GM19193 (cell line): ENCODE data around the gene GRM8.

Experiments used
- POLR2A ChIP-seq: IDR thresholded peaks from 4 replicates; pipeline ENCODE4 v1.6.1; 2011; ENCODE audit not compliant: insufficient read depth, insufficient read length; ENCODE audit errors: extremely low read depth

The GRM8 gene

DNA sequence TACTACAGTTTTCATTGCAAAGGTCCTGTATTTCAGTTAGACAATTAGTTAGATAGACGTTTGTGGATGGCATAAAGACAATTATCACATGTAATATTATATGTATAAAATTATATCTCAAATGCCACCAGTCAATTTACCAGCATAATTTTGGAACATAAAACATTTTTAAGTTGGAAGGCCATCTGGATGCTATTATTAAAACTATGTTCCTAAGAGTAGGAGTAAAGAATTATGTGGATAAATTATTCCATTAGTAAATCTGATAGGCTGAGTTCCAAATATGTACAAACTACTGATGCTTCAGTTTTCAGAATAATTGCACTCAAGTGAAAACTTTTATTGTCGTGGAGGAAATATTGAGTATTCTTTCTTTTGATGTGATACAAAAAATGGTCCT is 790.3 kb downstream of the GRM8 start:
- no peak for TF ChIP-seq POLR2A

DNA sequence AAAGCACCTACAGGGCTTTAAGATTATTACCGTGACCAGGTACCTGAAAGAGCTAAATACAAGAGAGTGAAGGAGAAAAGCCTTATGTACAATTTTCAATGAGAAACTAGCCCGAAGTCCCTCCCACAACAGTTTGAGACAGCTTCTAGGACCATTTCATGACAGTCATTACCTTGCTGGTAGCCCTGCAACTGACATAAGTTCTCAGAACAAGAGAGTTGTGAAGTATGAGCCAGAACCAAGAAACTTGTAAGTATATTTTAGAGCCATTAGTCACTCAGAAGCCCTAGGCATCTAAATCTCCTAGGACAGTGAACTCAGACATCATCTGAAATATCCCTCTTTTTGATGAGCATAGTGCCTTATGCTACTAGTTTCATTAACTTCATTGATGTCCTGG is 792.1 kb downstream of the GRM8 start:
- TF ChIP-seq POLR2A = no peak

DNA sequence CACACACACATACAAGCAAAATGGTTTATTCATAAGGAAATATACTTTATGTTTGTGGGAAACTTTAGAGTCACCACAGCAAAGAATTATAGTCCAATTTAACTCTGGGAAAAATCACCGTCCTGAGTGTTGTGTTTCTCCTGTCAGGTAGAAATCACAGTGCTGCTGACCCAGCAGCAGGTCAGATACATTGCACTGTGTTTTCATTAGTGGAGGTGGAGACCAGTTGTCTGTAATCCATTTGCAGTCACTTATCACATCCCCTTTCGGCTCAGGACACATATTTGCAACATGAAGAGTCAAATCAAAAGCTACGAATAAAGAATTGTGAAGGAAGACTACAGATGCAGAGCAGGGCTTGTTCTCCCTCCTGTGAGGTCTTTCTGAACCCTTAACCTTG is 799.6 kb downstream of the GRM8 start:
- no peak for TF ChIP-seq POLR2A

DNA sequence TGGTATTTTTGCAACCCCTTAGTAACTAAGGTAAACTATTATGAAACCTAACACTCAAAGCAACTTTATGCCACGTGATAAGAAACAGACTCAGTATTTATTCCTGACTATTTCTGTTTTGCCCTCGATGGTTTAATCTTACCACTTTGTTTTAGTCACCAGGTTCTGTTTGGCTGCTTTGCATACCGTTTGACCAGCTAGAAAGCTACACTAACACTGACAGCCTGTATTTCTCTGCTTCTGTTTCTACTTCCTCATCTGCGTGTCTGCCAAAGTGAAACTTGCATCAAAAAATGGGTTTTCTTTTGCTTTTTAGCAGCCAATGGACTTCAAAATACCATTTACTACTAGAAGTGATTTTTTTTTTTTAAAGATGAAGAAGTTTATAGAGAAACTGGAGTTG is 802.5 kb downstream of the GRM8 start:
- no peak for TF ChIP-seq POLR2A

DNA sequence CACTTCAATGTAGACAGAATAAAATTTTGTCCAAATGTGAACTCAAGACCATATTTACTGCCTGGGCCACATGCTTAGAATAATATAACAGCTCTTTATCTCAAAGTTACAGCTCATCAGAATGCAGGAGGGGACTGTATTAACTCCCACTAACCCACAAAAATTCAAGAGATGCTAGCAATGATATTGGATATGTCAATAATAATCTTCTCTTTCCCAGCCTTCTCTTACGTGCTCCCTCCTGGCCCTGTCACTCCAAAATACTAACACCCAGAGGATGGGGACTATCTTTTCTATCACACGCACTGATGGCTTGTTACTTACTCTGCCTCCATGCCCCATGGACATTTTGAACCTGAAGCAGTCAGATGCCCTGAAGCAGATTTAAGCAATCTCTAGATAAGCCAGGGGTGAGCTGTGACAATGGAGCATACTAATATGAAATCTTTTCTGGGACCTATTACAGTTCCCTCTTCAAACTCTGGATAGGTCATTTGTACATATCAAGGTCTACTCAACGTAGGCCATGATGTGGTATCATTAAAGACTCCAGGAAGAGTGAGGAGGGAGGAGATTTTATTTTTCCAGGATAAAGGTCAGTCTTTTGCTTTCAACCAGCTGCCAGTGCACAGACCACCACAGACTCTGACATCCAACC is 803.0 kb downstream of the GRM8 start:
- TF ChIP-seq POLR2A = no peak

DNA sequence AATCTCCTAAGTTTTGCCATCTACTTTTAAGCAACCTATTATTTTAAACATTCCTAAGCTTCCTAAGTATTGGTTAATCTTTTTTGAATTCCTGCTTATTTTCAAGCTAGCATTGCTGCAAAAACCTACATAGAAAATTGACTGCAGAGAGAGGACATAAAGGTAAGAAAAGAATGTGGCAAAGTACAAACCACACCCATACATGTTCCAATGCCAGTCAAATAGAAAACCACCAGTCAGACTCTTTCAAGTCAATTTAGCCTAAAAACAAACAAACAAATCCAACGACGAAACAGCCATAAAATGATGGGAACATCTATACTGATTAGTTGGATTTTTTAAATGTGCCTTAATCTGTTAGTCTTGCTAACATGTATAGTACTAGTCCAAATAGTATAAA is 804.8 kb downstream of the GRM8 start:
- TF ChIP-seq POLR2A = no peak

DNA sequence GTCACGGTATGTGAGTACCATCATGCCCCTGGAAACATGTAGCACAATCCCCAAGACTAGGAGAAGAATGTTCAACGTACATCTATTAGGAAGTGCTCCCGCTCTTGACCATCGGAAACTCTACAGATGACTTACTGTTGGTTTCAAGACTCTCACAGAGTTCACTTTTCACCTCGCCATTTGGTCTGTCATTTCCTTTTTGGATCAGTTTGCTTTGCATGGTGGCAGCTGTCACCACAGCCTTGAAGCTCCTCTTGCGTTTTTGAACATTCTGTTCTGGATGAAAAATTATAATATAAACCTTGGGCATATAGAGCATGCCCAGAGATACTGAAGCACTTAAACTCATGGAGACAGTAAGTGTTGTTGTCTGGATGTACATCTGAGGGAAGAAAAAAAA is 806.8 kb downstream of the GRM8 start:
- TF ChIP-seq POLR2A = no peak

DNA sequence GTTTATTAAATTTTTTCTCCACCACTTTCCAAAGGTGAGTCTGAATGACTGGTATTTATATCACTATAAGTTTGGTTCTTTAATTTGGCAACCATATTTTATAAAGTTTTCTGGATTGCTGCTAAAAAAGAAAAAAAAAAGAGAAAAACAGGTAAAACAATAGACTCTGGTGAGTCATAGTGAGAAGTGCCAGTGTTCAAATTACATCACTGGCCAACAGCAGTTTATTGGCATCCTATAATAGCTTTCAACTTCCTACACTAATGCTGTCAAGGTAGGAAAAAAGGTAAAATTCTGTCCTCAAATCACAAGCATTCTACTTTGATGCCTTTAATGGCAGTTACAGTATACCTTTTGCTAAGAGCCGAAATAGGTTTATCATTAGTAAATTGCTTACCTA is 808.8 kb downstream of the GRM8 start:
- TF ChIP-seq POLR2A = no peak

DNA sequence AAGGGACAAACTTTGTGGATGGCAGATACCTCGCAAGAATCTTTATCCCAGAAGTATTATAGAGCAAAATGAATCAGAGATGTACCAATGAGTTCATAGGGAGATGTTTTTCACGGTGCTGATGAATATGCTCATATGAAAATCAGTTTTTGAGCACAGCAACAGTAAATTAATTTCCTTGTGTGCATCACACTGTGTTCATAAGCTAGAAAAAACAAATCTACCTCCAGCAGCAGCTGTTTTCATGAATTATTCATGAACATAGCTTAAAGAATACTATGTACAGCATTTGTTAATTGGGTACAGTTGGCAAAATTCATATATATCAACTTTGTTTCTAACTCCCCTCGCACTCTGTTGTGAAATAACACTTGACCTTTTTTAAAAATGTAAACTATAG is 809.8 kb downstream of the GRM8 start:
- TF ChIP-seq POLR2A = no peak

DNA sequence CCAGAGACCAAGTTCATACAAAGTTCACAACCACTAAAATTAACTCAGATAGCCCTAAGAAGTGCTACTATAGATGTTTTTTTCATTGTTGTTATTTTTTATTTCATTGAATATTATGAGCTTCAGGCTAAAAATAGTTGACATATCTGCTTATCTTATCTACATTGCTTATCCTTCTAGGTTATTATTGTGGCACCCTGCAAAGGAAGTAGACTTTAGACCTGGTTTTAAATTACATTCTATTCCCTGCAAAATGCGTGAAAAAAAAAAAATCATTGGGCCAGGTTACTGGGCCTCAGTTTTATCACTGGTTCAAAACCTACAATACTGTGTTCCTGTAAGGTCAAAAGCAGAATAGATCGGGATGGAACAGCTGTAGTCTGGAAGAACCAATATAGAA is 811.0 kb downstream of the GRM8 start:
- TF ChIP-seq POLR2A = no peak

DNA sequence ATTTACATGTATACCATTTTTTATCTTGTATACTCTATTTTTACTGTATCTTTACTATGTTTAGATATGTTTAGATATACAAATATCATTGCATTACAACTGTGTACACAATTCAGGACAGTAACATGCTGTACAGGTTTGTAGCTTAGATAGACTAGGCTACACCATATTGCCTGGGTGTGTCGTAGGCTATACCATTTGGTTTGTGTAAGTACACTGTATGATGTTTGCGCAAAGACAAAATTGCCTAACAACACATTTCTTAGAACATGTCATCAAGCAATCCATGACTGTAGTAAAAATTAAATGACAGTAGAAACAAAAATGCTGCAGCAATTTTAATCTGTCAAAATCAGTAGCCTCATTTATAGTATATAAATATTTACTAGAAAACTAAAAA is 812.2 kb downstream of the GRM8 start:
- TF ChIP-seq POLR2A = no peak

DNA sequence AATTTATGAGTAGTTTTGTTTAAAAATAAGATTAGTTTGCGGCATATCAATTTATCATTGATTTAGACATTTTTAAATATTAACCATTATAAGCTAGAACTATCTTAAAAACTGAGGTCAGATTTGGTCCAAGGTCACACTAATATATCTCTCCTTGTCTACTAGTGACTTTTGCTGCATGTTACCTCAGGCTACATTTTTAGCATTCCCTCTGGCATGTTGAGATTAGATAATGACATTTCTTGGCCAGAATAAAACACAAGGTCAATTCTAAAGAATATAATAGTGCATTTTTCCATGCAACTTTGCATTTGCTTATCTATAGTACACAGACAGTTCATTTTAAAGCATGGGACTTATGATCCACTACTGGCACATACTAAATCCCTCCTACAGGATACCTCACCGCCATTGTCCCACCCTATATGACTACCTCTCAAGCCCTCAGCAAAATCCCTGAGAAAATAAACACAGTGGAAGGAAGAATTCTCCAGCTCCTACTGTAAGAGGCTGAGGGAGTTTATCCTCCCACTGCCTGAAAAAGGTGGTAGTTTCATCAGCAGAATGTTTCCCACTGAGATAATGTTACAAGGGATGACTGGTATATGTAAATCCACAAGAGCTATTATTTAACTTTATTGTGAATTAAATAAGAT is 816.4 kb downstream of the GRM8 start:
- TF ChIP-seq POLR2A = no peak

DNA sequence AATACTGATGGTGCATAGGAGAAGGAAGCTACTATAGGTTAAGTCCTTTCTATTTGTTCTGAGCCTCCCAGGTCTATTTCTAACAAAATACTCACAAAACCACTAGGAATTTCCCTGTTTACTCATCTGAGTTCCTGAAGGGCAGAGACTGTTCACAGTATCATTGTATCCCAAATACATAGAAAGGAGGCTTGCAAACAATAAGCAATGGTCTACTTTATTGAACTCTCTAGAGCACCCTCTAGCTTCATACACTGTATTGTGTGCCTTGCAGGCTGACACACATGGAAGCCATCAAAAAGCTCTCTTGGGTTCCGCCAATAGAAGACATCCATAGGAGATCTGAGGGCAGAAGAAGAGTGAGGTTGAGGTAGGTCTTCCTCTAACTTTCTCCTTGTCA is 826.1 kb downstream of the GRM8 start:
- no peak for TF ChIP-seq POLR2A

DNA sequence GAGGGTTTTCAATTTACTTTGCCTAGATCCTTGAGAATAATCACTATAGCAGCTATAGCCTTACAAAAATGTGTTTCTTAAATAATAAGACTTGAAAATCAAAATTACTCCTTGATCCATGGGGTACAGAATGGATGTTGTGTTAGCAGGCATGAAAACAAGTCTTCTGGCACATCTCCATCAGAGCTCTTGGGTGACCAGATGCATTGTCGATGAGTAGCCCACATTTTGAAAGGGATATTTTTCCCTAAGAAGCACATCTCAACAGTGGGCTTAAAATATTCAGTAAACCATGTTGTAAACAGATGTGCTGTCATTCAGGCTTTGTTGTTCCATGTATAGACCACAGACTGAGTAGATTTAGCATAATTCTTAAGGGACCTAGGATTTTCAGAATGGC is 827.8 kb downstream of the GRM8 start:
- no peak for TF ChIP-seq POLR2A

DNA sequence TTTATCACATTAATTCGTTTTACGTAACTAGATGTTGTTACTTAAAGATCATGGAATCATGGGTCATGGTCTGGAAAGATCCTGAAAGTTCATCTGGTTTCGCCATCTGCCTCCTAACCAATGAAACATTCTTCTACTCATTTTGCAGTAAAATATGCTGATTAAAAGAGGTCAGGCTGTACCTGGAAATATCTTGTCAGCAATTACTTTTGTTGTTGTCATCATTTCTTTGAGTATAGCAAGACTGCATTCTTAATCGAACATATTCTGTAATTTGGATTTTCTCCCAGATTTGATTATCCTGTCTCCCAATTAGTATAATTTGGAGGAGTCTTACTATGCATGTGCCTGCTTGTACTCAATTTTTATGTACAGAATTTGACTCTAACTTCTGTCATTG is 833.7 kb downstream of the GRM8 start:
- TF ChIP-seq POLR2A = no peak

DNA sequence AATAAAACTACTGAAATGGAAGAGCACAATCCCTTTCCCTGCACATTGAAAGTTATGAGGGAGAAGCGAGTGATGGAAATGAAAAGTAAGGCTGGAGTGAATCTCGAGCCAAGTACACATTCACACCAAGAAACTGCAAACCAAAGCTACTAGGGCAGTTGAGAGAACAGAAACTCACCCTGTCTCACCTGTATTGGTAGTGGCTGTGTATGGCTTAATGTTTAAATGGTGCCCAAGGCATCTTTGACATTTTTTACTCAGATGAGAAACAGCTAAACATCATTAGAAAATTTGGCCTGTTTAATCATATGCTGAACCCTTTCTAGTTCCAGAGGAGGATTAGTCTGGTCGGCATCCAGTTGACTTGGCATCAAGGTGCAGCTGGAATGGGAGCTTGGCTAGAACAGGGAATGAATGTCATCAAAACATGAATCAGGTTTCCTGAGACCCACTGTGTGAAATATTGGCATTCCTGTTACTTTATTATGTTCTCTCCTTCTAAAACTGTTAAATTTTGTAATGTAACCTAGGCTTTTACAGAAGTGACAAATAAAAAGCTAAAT is 840.8 kb downstream of the GRM8 start:
- TF ChIP-seq POLR2A = no peak

DNA sequence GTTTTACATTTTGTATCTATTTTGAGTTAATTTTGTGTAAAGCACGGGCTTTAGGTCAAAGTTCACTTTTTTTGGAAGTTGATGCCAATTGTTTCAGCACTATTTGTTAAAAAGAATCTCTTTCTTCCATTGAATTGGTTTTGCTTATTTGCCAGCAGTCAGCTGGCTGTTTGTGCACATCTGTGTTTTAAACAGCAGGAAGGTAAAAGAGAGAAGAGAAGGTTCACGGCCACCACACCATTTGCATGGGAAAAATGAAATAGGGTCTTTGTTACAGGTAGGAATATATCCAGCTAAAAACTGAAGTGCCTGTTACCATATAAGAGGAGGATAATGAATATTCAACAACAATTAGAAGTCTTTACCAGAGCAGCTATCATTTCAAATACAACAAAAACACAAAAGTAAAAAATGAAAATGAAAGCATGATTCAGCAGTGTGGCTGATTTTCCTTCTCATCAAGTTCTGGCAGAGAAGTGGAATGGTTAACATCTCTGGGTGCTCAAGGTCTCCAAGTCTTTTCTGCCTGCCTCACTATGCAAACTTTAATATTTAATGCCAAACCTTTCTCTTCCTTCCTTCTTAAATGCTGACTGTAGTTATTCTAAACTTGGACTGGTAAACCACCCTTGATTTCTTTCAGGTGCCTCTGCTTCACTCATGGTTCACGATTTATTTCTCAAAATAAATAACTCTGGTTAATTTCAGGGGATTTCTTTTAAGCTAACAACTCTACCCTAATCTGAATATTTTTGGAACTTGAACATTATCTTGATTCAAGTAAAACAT is 841.5 kb downstream of the GRM8 start:
- no peak for TF ChIP-seq POLR2A

DNA sequence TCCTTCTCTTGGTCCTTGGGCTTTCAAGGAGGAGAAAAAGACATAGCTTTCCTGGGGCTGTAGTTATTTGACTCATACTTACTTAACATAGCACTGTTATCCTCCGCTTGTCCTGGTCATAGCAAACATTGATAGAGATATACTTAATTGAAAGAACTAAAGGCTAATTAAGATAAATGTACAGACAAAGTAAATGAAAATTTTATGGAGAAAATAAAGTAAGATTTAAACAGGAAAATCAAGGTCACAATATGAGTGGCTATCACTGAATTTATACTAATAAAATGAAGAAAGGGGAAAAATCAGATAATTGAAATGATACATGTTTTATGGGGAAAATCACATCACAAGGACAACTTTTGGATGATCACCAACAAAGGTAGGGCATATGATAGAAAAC is 849.7 kb downstream of the GRM8 start:
- no peak for TF ChIP-seq POLR2A
